Mesendoderm (in vitro differentiated cells): Measurements from ENCODE around the gene RAI14.

ENCODE experiments used
- DNase-seq: peaks from one replicate; pipeline ENCODE4 v3.0.0; 2013
- H2AK5ac ChIP-seq: 2 replicates; pipeline ENCODE4 v1.6.1; 2013; ENCODE audit warnings: low read length, inconsistent platforms
- H2BK120ac ChIP-seq: 2 replicates; pipeline ENCODE4 v1.6.1; 2013; ENCODE audit warnings: low read depth, mild to moderate bottlenecking, low read length, moderate library complexity, mixed read lengths
- H2BK15ac ChIP-seq: replicated peaks from 2 replicates; pipeline ENCODE4 v1.6.1; 2013; ENCODE audit warnings: low read depth, mild to moderate bottlenecking, moderate library complexity
- H2BK5ac ChIP-seq: 2 replicates; pipeline ENCODE4 v1.6.1; 2013; ENCODE audit warnings: low read length, inconsistent platforms
- H3K18ac ChIP-seq: 2 replicates; pipeline ENCODE4 v1.6.1; 2013; ENCODE audit warnings: mild to moderate bottlenecking, low read length, mixed read lengths
- H3K23ac ChIP-seq: one replicate; pipeline ENCODE4 v1.6.1; 2013; ENCODE audit warnings: low read length
- H3K27ac ChIP-seq: 2 replicates; pipeline ENCODE4 v1.5.1; 2013; ENCODE audit warnings: low read depth, mild to moderate bottlenecking, inconsistent platforms, low read length, moderate library complexity
- H3K27me3 ChIP-seq: 2 replicates; pipeline ENCODE4 v1.6.1; 2013; ENCODE audit warnings: low read length, control low read depth, mild to moderate bottlenecking, inconsistent platforms; ENCODE audit not compliant: insufficient read depth, poor library complexity
- H3K36me3 ChIP-seq: 2 replicates; pipeline ENCODE4 v1.6.1; 2013; ENCODE audit warnings: low read length, inconsistent platforms; ENCODE audit not compliant: control insufficient read depth, insufficient read depth
- H3K4ac ChIP-seq: one replicate; pipeline ENCODE4 v1.6.1; 2013; ENCODE audit warnings: low read depth, mild to moderate bottlenecking, low read length, moderate library complexity
- H3K4me1 ChIP-seq: 2 replicates; pipeline ENCODE4 v1.6.1; 2013; ENCODE audit warnings: low read depth, low read length, inconsistent platforms; ENCODE audit not compliant: control insufficient read depth
- H3K4me2 ChIP-seq: 2 replicates; pipeline ENCODE4 v1.6.1; 2013; ENCODE audit warnings: low read length
- H3K4me3 ChIP-seq: 2 replicates; pipeline ENCODE4 v1.5.1; 2013; ENCODE audit warnings: mild to moderate bottlenecking, low read length
- H3K56ac ChIP-seq: one replicate; pipeline ENCODE4 v1.6.1; 2013; ENCODE audit warnings: low read length
- H3K79me1 ChIP-seq: 2 replicates; pipeline ENCODE4 v1.6.1; 2013; ENCODE audit warnings: low read length, inconsistent platforms
- H3K79me2 ChIP-seq: 2 replicates; pipeline ENCODE4 v1.6.1; 2013; ENCODE audit warnings: mild to moderate bottlenecking, low read length; ENCODE audit not compliant: control insufficient read depth, insufficient read depth
- H3K9ac ChIP-seq: 2 replicates; pipeline ENCODE4 v1.6.1; 2013; ENCODE audit warnings: low read length, inconsistent platforms
- H4K5ac ChIP-seq: one replicate; pipeline ENCODE4 v1.6.1; 2013; ENCODE audit warnings: low read length
- H4K8ac ChIP-seq: one replicate; pipeline ENCODE4 v1.6.1; 2013; ENCODE audit warnings: low read depth, mild to moderate bottlenecking, control low read depth, low read length, moderate library complexity
- WGBS: extraction: QIAGEN DNeasy Blood & Tissue Kit; methylation state at CpG from one replicate; pipeline ENCODE4 v1.1.7; 2013; ENCODE audit warnings: low lambda C conversion rate, missing lambda C conversion rate; ENCODE audit not compliant: insufficient coverage; ENCODE audit errors: extremely low coverage; 5-methylcytosine and 5-hydroxymethylcytosine counted together

RAI14 gene

GRCh38 chr5:34802834-34803563, 146.9 kb downstream of the RAI14 start:
- Histone ChIP-seq H3K4me2 (no peak overlapping the region), H3K9ac (no peak overlapping the region), H2AK5ac (no peak overlapping the region), H2BK5ac (no peak overlapping the region), H3K36me3 (peaks cover 6% of the 10 kb centered on the region), H3K27ac (no peak overlapping the region), H3K18ac (no peak overlapping the region), H3K4me3 (no peak overlapping the region), H3K56ac (no peak overlapping the region), H3K27me3 (no peaks in the 10 kb centered on the region), H3K4me1 (no peaks in the 10 kb centered on the region), H2BK15ac (no peak overlapping the region), H3K4ac (no peak overlapping the region), H2BK120ac (no peak overlapping the region), H3K23ac (no peak overlapping the region), H3K79me1 (peaks cover 1% of the 10 kb centered on the region), H4K8ac (no peak overlapping the region), H4K5ac (no peak overlapping the region), H3K79me2 (no peaks in the 10 kb centered on the region)
- DNase-seq = no peak
- WGBS = no CpG with 5 or more reads among the region's 9 CpGs

- Histone ChIP-seq H3K36me3 (peaks cover 4% of the 10 kb centered on the region), H3K4me1 (no peaks in the 10 kb centered on the region), H2BK5ac (no peak overlapping the region), H3K27ac (no peak overlapping the region), H4K8ac (no peak overlapping the region), H4K5ac (no peak overlapping the region), H3K27me3 (no peaks in the 10 kb centered on the region), H2AK5ac (no peak overlapping the region), H3K4me2 (no peak overlapping the region), H2BK15ac (no peak overlapping the region), H3K4me3 (no peak overlapping the region), H3K56ac (no peak overlapping the region), H2BK120ac (no peak overlapping the region), H3K23ac (no peak overlapping the region), H3K79me2 (no peaks in the 10 kb centered on the region), H3K4ac (no peak overlapping the region), H3K79me1 (peaks cover 1% of the 10 kb centered on the region), H3K18ac (no peak overlapping the region), H3K9ac (no peak overlapping the region)
- WGBS = no CpG with 5 or more reads among the region's 4 CpGs
- no peak for DNase-seq
Observed at GRCh38 chr5:34803974-34804732, 148.0 kb downstream of the RAI14 start.

GRCh38 chr5:34804913-34805312, 148.8 kb downstream of the RAI14 start:
- H3K4ac ChIP-seq = no peak overlapping the region
- no peak overlapping the region for H3K27ac ChIP-seq
- H3K56ac ChIP-seq = no peak overlapping the region
- H3K23ac ChIP-seq = no peak overlapping the region
- no peak for DNase-seq
- H3K18ac ChIP-seq = no peak overlapping the region
- H3K4me1 ChIP-seq = no peaks in the 10 kb centered on the region
- H3K9ac ChIP-seq = no peak overlapping the region
- no peaks in the 10 kb centered on the region for H3K27me3 ChIP-seq
- no peak overlapping the region for H3K4me3 ChIP-seq
- no peak overlapping the region for H4K5ac ChIP-seq
- H2AK5ac ChIP-seq = no peak overlapping the region
- no peak overlapping the region for H3K4me2 ChIP-seq
- H2BK5ac ChIP-seq = no peak overlapping the region
- H2BK15ac ChIP-seq = no peak overlapping the region
- H3K79me2 ChIP-seq = no peaks in the 10 kb centered on the region
- H4K8ac ChIP-seq = no peak overlapping the region
- no peak overlapping the region for H2BK120ac ChIP-seq
- H3K36me3 ChIP-seq = peaks cover 4% of the 10 kb centered on the region
- H3K79me1 ChIP-seq = peaks cover 1% of the 10 kb centered on the region
- no CpG with 5 or more reads among the region's 5 CpGs for WGBS

GRCh38 chr5:34806532-34806931, 150.4 kb downstream of the RAI14 start:
- Histone ChIP-seq H3K4me3 (no peak overlapping the region), H2BK15ac (no peak overlapping the region), H4K5ac (no peak overlapping the region), H3K27me3 (no peaks in the 10 kb centered on the region), H4K8ac (no peak overlapping the region), H2BK5ac (no peak overlapping the region), H3K4ac (no peak overlapping the region), H3K4me1 (no peaks in the 10 kb centered on the region), H3K9ac (no peak overlapping the region), H2BK120ac (no peak overlapping the region), H3K36me3 (peaks cover 2% of the 10 kb centered on the region), H3K27ac (no peak overlapping the region), H3K79me2 (no peaks in the 10 kb centered on the region), H2AK5ac (no peak overlapping the region), H3K23ac (no peak overlapping the region), H3K18ac (no peak overlapping the region), H3K56ac (no peak overlapping the region), H3K79me1 (peaks cover 1% of the 10 kb centered on the region), H3K4me2 (no peak overlapping the region)
- no peak for DNase-seq
- WGBS = no CpG with 5 or more reads among the region's 6 CpGs

GRCh38 chr5:34811706-34812105, 155.6 kb downstream of the RAI14 start:
- Histone ChIP-seq H3K9ac (no peak overlapping the region), H3K27ac (no peak overlapping the region), H3K4me2 (no peak overlapping the region), H3K27me3 (no peaks in the 10 kb centered on the region), H4K8ac (no peak overlapping the region), H2AK5ac (no peak overlapping the region), H2BK5ac (no peak overlapping the region), H3K36me3 (no peaks in the 10 kb centered on the region), H3K4me3 (no peak overlapping the region), H2BK15ac (no peak overlapping the region), H3K23ac (no peak overlapping the region), H3K56ac (no peak overlapping the region), H4K5ac (no peak overlapping the region), H3K4ac (no peak overlapping the region), H3K4me1 (no peaks in the 10 kb centered on the region), H3K18ac (no peak overlapping the region), H3K79me2 (no peaks in the 10 kb centered on the region), H2BK120ac (no peak overlapping the region), H3K79me1 (peaks cover 1% of the 10 kb centered on the region)
- DNase-seq = no peak
- no CpG with 5 or more reads among the region's 1 CpG for WGBS
